Prostate gland (tissue), 2 donors: ENCODE results near the gene MAN2B2. TPM values are rescaled to one million over a fixed set of nuclear protein-coding genes. Genes with fewer than 3 reads are reported as not detected.

ENCODE experiments used
- DNase-seq: peaks from one replicate; pipeline ENCODE4 v3.0.0-alpha.2; 2019; ENCODE audit warnings: low spot score
- H3K27ac ChIP-seq, 2 donors: fragments of 200-600 bp; sonication (generic); 2 replicates each; pipeline ENCODE4 v1.5.1; 2017 to 2019
- H3K27me3 ChIP-seq: fragments of 200-600 bp; sonication (generic); replicated peaks from 2 replicates; pipeline ENCODE4 v1.5.1; 2019; ENCODE audit not compliant: insufficient read depth
- H3K36me3 ChIP-seq, 2 donors: fragments of 200-600 bp; sonication (generic); 1 replicate in 1 of 2; 2 replicates in 1 of 2; pipeline versions ENCODE4 v1.5.1 to v1.8.1; 2017 to 2019
- H3K4me1 ChIP-seq: fragments of 200-600 bp; sonication (generic); replicated peaks from 2 replicates; pipeline ENCODE4 v1.5.1; 2019
- H3K4me3 ChIP-seq, 2 donors: fragments of 200-600 bp; sonication (generic); 2 replicates each; pipeline ENCODE4 v1.5.1; 2017 to 2019
- H3K9me3 ChIP-seq: fragments of 200-600 bp; sonication (generic); 2 replicates; pipeline ENCODE4 v1.5.1; 2017
- POLR2A ChIP-seq: fragments of 450-650 bp; IDR thresholded peaks from one replicate; pipeline ENCODE4 v1.6.1; 2016; ENCODE audit warnings: antibody characterized with exemption, mild to moderate bottlenecking
- POLR2AphosphoS5 ChIP-seq: sonication (generic); formaldehyde crosslinking; IDR thresholded peaks from one replicate; pipeline ENCODE4 v1.6.1; 2017; ENCODE audit warnings: antibody characterized with exemption
- WGBS: methylation state at CpG from one replicate; pipeline ENCODE4 v1.1.5; 2018; 5-methylcytosine and 5-hydroxymethylcytosine counted together
- intact Hi-C: fragments of 100-400 bp; cut with DNase I; formaldehyde crosslinking; loops from one replicate; pipeline ENCODE4 v1.14.2; 2022
- total RNA-seq, 2 donors: library from RNA; depleted of rRNA; stranded (reverse); fragments of >200 nt; gene quantifications; one replicate each; pipeline ENCODE4 v1.1.0, GENCODE V29; 2016
- TF ChIP-seq, protein P1 (sequence below), 4 experiments: fragments of 200-600 bp in 2 of 4; fragments of 450-650 bp in 2 of 4; sonication (generic) in 2 of 4; IDR thresholded peaks; 1 replicate in 3 of 4; 2 replicates in 1 of 4; pipeline ENCODE4 v1.5.1; 2016 to 2019; ENCODE audit warnings: antibody characterized with exemption in 4 of 4, mild to moderate bottlenecking in 2 of 4, moderate library complexity in 2 of 4

Gene MAN2B2
- total RNA-seq, 2 donors from 2014 or later: 52.7 to 69.5 TPM

DNA sequence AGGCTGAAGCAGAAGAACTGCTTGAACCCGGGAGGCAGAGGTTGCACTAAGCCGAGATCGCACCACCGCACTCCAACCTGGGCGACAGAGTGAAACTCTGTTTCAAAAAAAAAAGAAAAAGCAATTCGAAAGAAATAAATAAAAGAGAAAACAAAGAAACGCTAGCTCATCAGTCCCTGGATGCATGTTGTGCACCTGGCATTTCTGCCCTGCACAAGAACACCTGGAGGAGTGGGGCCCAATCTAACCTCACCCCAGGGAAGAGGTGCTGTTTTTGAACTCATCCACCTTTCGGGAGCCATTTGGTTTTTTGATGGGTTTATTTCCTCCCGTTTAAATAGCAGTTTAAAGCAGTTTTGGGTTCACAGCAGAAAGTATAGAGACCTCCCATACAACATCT, 59.8 kb downstream of the MAN2B2 start:
- H3K27ac ChIP-seq: no peak overlapping the region
- H3K9me3 ChIP-seq: no peaks in the 10 kb centered on the region
- no peak overlapping the region for H3K4me3 ChIP-seq
- intact Hi-C loops: no loop called here
- TF ChIP-seq, protein P1, sequence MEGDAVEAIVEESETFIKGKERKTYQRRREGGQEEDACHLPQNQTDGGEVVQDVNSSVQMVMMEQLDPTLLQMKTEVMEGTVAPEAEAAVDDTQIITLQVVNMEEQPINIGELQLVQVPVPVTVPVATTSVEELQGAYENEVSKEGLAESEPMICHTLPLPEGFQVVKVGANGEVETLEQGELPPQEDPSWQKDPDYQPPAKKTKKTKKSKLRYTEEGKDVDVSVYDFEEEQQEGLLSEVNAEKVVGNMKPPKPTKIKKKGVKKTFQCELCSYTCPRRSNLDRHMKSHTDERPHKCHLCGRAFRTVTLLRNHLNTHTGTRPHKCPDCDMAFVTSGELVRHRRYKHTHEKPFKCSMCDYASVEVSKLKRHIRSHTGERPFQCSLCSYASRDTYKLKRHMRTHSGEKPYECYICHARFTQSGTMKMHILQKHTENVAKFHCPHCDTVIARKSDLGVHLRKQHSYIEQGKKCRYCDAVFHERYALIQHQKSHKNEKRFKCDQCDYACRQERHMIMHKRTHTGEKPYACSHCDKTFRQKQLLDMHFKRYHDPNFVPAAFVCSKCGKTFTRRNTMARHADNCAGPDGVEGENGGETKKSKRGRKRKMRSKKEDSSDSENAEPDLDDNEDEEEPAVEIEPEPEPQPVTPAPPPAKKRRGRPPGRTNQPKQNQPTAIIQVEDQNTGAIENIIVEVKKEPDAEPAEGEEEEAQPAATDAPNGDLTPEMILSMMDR (IDR thresholded peaks at IDR 0.05): no peak
- no peak for TF ChIP-seq POLR2A
- no peak for TF ChIP-seq POLR2AphosphoS5
- DNase-seq: no peak
- no peaks in the 10 kb centered on the region for H3K36me3 ChIP-seq
- WGBS: 98% methylated on average over 9 of the region's 9 CpGs
- H3K4me1 ChIP-seq: no peaks in the 10 kb centered on the region
- H3K27me3 ChIP-seq: no peaks in the 10 kb centered on the region

GRCh38 chr4:6639137-6639680, 64.2 kb downstream of the MAN2B2 start:
- Histone ChIP-seq H3K9me3 (no peaks in the 10 kb centered on the region), H3K36me3 (no peaks in the 10 kb centered on the region), H3K27ac (no peak overlapping the region), H3K4me1 (peaks cover 9% of the 10 kb centered on the region), H3K4me3 (no peak overlapping the region), H3K27me3 (no peaks in the 10 kb centered on the region)
- DNase-seq: no peak
- intact Hi-C loops: no loop called here
- 92% methylated on average over 14 of the region's 14 CpGs for WGBS
- TF ChIP-seq, protein P1 (IDR thresholded peaks at IDR 0.05): no peak
- TF ChIP-seq POLR2AphosphoS5 (no peak), POLR2A (no peak)

GRCh38 chr4:6640292-6641163, 65.5 kb downstream of the MAN2B2 start, which contains the start of gene MRFAP1:
Gene MRFAP1, plus strand, starts transcription at chr4:6640685. Its CDS starts 178 bp downstream, at chr4:6640863.
- no peaks in the 10 kb centered on the region for H3K9me3 ChIP-seq
- under 1% methylated on average over 90 of the region's 90 CpGs for WGBS
- H3K4me1 ChIP-seq: peaks cover 9% of the 10 kb centered on the region
- TF ChIP-seq POLR2AphosphoS5 (peak; percentile 93), POLR2A (peak; percentile 70)
- TF ChIP-seq, protein P1 (IDR thresholded peaks at IDR 0.05): peak in 1 of 4 experiments; percentile 2
- no peaks in the 10 kb centered on the region for H3K36me3 ChIP-seq
- peak within 1 kb of the TSS; percentile 91 to 94 for H3K27ac ChIP-seq
- H3K27me3 ChIP-seq: no peaks in the 10 kb centered on the region
- peak; percentile 95 for DNase-seq
- intact Hi-C loops: loop anchor here (1.0 kb wide), 1 partner anchor 69 kb away; the partner anchor contains the start of gene MRFAP1L1
- peak within 1 kb of the TSS; percentile 61 to 80 for H3K4me3 ChIP-seq

DNA sequence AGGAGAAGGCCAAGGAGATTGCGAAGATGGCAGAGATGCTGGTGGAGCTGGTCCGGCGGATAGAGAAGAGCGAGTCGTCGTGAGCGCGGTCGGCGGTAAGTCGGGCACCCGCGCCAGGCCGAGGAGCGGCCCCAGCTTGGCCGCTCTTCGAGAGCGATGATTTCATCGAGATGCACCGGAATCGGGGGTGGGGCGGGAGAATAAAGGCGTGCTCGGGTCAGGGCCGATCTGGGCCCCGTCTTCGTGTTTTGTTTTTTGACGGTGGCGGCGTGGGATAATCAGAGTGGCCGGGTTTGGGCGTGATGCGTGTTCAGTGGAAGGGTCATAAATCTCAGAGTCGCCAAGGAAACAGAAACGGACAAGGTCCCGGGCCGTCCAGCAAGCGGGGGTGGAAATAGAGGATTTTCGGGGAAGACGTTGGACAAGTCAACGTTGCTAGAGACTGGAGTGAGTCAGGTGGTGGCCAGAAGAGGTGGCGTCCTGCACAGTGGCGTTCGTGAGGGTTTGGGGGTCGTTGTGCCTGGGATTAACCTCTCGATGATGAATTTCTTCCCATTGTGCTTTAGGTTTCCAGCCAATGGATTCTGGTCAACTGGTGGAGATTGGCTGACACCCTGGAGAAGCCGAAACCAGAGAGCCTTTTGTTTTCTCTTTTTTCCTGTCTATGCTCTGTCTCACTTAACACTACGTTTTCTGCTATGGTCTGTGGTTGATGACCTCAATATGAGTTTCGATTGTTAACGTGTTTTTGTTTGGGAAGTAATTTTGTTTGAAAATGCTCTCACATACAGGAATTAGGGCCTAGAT, 66.4 kb downstream of the MAN2B2 start:
- H3K9me3 ChIP-seq: no peaks in the 10 kb centered on the region
- DNase-seq: peak; percentile 35
- H3K27me3 ChIP-seq: no peaks in the 10 kb centered on the region
- TF ChIP-seq POLR2AphosphoS5: no peak
- TF ChIP-seq, protein P1 (IDR thresholded peaks at IDR 0.05): no peak
- no peak for TF ChIP-seq POLR2A
- peaks cover 9% of the 10 kb centered on the region for H3K4me1 ChIP-seq
- H3K4me3 ChIP-seq: peak overlapping the region; percentile 61 to 80
- H3K36me3 ChIP-seq: no peaks in the 10 kb centered on the region
- peak overlapping the region; percentile 91 to 94 for H3K27ac ChIP-seq
- intact Hi-C loops: loop anchor here (1.0 kb wide), 1 partner anchor 68 kb away; the partner anchor contains the start of gene MRFAP1L1
- under 1% methylated on average over 50 of the region's 50 CpGs for WGBS
